Activated naive CD4-positive, alpha-beta T cell treated with anti-CD3 and anti-CD28 coated beads for 36 hours (primary cell): ENCODE data around the gene JAM3. TPM values are rescaled to one million over a fixed set of nuclear protein-coding genes. Genes with fewer than 3 reads are reported as not detected.
"Not testable (repeated sequence)": the region's sequence is repeated elsewhere in the genome, so short reads cannot be mapped to it uniquely, and the experiment has no call there.

Source experiments
- CTCF ChIA-PET: fragments of 350-600 bp; sonication (Branson Sonifier 250); formaldehyde crosslinking; loops from one replicate; lab custom pipeline; 2021; ENCODE audit warnings: antibody characterized with exemption; lab: Charles Lee
- DNase-seq: peaks from one replicate; pipeline ENCODE4 v3.0.0-alpha.2; 2020
- H3K27ac Mint-ChIP-seq: one replicate; pipeline ENCODE4 v1.8.0; 2021; ENCODE audit warnings: mild to moderate bottlenecking, mixed read lengths
- H3K27me3 Mint-ChIP-seq: one replicate; pipeline ENCODE4 v1.8.0; 2021; ENCODE audit warnings: low read depth, mixed read lengths
- H3K36me3 Mint-ChIP-seq: one replicate; pipeline ENCODE4 v1.8.0; 2021; ENCODE audit warnings: low read depth, mixed read lengths
- H3K4me1 Mint-ChIP-seq: one replicate; pipeline ENCODE4 v1.8.0; 2021; ENCODE audit warnings: low read depth, mixed read lengths
- H3K4me3 Mint-ChIP-seq: one replicate; pipeline ENCODE4 v1.8.0; 2021; ENCODE audit warnings: mild to moderate bottlenecking, moderate library complexity, mixed read lengths
- H3K9me3 Mint-ChIP-seq: one replicate; pipeline ENCODE4 v1.8.0; 2021; ENCODE audit warnings: mixed read lengths
- intact Hi-C: fragments of 100-400 bp; cut with micrococcal nuclease; formaldehyde crosslinking; loops from one replicate; pipeline ENCODE4 v1.15.1; 2023
- total RNA-seq, 2 experiments: library from RNA; stranded (reverse); gene quantifications; one replicate each; pipeline ENCODE4 v1.2.3, GENCODE V29; 2021

The JAM3 gene
- total RNA-seq, 2 experiments from 2014 or later, result 4.0 to 6.4 TPM

GRCh38 chr11:134181707-134182106, 112.8 kb downstream of the JAM3 start:
- Mint-ChIP-seq H3K4me3 (no peak overlapping the region), H3K4me1 (no peaks in the 10 kb centered on the region), H3K9me3 (no peaks in the 10 kb centered on the region), H3K27ac (no peak overlapping the region), H3K27me3 (no peaks in the 10 kb centered on the region), H3K36me3 (peaks cover 45% of the 10 kb centered on the region)
- CTCF ChIA-PET, result no interaction called here
- intact Hi-C loops, result no loop called here
- no peak for DNase-seq

DNA sequence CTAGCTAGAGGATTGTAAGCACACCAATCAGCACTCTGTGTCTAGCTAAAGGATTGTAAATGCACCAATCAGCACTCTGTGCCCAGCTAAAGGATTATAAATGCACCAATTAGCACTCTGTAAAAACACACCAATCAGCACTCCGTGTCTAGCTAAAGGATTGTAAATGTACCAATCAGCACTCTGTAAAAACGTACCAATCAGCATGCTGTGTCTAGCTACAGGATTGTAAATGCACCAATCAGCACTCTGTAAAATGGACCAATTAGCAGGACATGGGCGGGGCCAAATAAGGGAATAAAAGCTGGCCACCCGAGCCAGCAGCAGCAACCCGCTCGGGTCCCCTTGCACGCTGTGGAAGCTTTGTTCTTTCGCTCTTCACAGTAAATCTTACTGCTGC, 119.2 kb downstream of the JAM3 start:
- H3K4me1 Mint-ChIP-seq, intact Hi-C loops, DNase-seq, H3K4me3 Mint-ChIP-seq, H3K27me3 Mint-ChIP-seq, H3K9me3 Mint-ChIP-seq, H3K27ac Mint-ChIP-seq: not testable (repeated sequence)
- CTCF ChIA-PET, result interaction anchor here (1.1 kb wide), 1 partner anchor 85 kb away, joined by 5 read pairs; no protein-coding TSS in a partner anchor
- H3K36me3 Mint-ChIP-seq, result peaks cover 74% of the 10 kb centered on the region

- no peak for DNase-seq
- no peaks in the 10 kb centered on the region for H3K4me1 Mint-ChIP-seq
- intact Hi-C loops, result no loop called here
- no peak overlapping the region for H3K4me3 Mint-ChIP-seq
- peaks cover 56% of the 10 kb centered on the region for H3K36me3 Mint-ChIP-seq
- H3K9me3 Mint-ChIP-seq, result no peaks in the 10 kb centered on the region
- no peak overlapping the region for H3K27ac Mint-ChIP-seq
- no peaks in the 10 kb centered on the region for H3K27me3 Mint-ChIP-seq
- CTCF ChIA-PET, result interaction anchor here (0.6 to 1.3 kb wide), 2 partner anchors 104 to 146 kb away, joined by 3 to 4 read pairs; no protein-coding TSS in a partner anchor
Observed at GRCh38 chr11:134196756-134197155, 127.9 kb downstream of the JAM3 start.

DNA sequence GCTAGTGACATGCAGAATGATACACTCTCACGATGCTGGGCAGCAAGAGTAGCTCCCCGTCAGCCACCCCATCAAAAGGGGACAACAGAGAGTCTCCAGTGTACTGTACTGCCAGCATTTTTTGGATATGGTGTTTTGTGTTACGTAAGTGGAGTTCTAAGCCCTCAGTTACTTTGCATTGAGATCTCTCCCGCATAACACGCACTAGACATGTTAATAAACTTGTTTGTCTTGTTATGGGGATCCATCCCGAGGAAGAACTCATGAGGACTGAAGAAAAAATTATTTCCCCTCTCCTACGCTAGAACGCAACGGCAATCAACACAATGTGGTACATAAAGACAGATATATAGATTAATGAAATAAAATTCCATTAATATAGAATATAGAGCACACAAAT, 130.7 kb downstream of the JAM3 start:
- Mint-ChIP-seq H3K27me3 (no peaks in the 10 kb centered on the region), H3K9me3 (no peaks in the 10 kb centered on the region), H3K27ac (no peak overlapping the region), H3K36me3 (peaks cover 59% of the 10 kb centered on the region), H3K4me1 (no peaks in the 10 kb centered on the region), H3K4me3 (no peak overlapping the region)
- no peak for DNase-seq
- intact Hi-C loops, result no loop called here
- CTCF ChIA-PET, result no interaction called here

GRCh38 chr11:134200688-134201087, 131.8 kb downstream of the JAM3 start:
- Mint-ChIP-seq H3K27ac (no peak overlapping the region), H3K9me3 (no peaks in the 10 kb centered on the region), H3K4me3 (no peak overlapping the region), H3K4me1 (no peaks in the 10 kb centered on the region), H3K27me3 (no peaks in the 10 kb centered on the region), H3K36me3 (peaks cover 63% of the 10 kb centered on the region)
- CTCF ChIA-PET, result no interaction called here
- intact Hi-C loops, result no loop called here
- no peak for DNase-seq

Other genes with a start within 250 kb of the JAM3 start
- gene SPATA19, start 223.6 kb upstream of the JAM3 start, total RNA-seq, result not detected
- gene IGSF9B, start 112.1 kb upstream of the JAM3 start, total RNA-seq, result 10 to 100 TPM; 26.5 to 34.0 TPM
- 100 to 1,000 TPM; 126 TPM for gene NCAPD3, start 154.9 kb downstream of the JAM3 start, total RNA-seq
- 10 to 100 TPM; 39.8 to 42.3 TPM for gene VPS26B, start 155.6 kb downstream of the JAM3 start, total RNA-seq
- 10 to 100 TPM; 85.6 to 92.6 TPM for gene THYN1, start 184.3 kb downstream of the JAM3 start, total RNA-seq
- gene ACAD8, start 184.5 kb downstream of the JAM3 start, total RNA-seq, result 10 to 100 TPM; 14.8 to 17.6 TPM
- gene GLB1L3, start 207.3 kb downstream of the JAM3 start, total RNA-seq, result 10 to 100 TPM; 11.8 to 13.2 TPM